Hepatocyte (in vitro differentiated cells): ENCODE data around the gene SLX4IP. TPM values are rescaled to one million over a fixed set of nuclear protein-coding genes. Genes with fewer than 3 reads are reported as not detected.
A peak's percentile ranks its signal among the peaks of the same experiment; 100 is the strongest.

ENCODE experiments used
- DNase-seq: peaks from one replicate; pipeline ENCODE4 v3.0.0-alpha.2; 2016; ENCODE audit warnings: low spot score
- H2AFZ ChIP-seq: fragments of 200-600 bp; sonication (generic); 2 replicates; pipeline ENCODE4 v1.6.0; 2016; ENCODE audit warnings: antibody characterized with exemption, mild to moderate bottlenecking
- H3K27ac ChIP-seq: fragments of 200-600 bp; sonication (generic); 2 replicates; pipeline ENCODE4 v1.5.1; 2016; ENCODE audit warnings: mild to moderate bottlenecking
- H3K27me3 ChIP-seq: fragments of 200-600 bp; sonication (generic); 2 replicates; pipeline ENCODE4 v1.6.1; 2016
- H3K36me3 ChIP-seq: fragments of 200-600 bp; sonication (generic); replicated peaks from 2 replicates; pipeline ENCODE4 v1.5.1; 2016; ENCODE audit warnings: low read depth; ENCODE audit not compliant: insufficient read depth
- H3K4me1 ChIP-seq: fragments of 200-600 bp; sonication (generic); 2 replicates; pipeline ENCODE4 v1.5.1; 2016; ENCODE audit warnings: mild to moderate bottlenecking, moderate library complexity; ENCODE audit not compliant: insufficient read depth
- H3K4me2 ChIP-seq: fragments of 200-600 bp; sonication (generic); 2 replicates; pipeline ENCODE4 v1.6.0; 2016
- H3K4me3 ChIP-seq: fragments of 200-600 bp; sonication (generic); 2 replicates; pipeline ENCODE4 v1.5.1; 2016; ENCODE audit warnings: mild to moderate bottlenecking
- H3K79me2 ChIP-seq: fragments of 200-600 bp; sonication (generic); 2 replicates; pipeline ENCODE4 v1.6.0; 2017; ENCODE audit warnings: mild to moderate bottlenecking
- H3K9me2 ChIP-seq: fragments of 200-600 bp; sonication (generic); replicated peaks from 2 replicates; pipeline ENCODE4 v1.6.0; 2017; ENCODE audit warnings: mild to moderate bottlenecking; ENCODE audit not compliant: insufficient read depth
- H3K9me3 ChIP-seq: fragments of 200-600 bp; sonication (generic); 2 replicates; pipeline ENCODE4 v1.5.1; 2016; ENCODE audit warnings: low read depth, mild to moderate bottlenecking
- H4K20me1 ChIP-seq: fragments of 200-600 bp; sonication (generic); 2 replicates; pipeline ENCODE4 v1.6.0; 2016; ENCODE audit warnings: mild to moderate bottlenecking; ENCODE audit not compliant: insufficient read depth, poor library complexity, severe bottlenecking
- EZH2 ChIP-seq: fragments of 200-600 bp; sonication (generic); IDR thresholded peaks from 2 replicates; pipeline ENCODE4 v1.6.1; 2016; ENCODE audit warnings: antibody characterized with exemption, mild to moderate bottlenecking, borderline replicate concordance
- EZH2phosphoT487 ChIP-seq: fragments of 200-600 bp; sonication (generic); IDR thresholded peaks from one replicate; pipeline ENCODE4 v1.6.1; 2018; ENCODE audit warnings: antibody characterized with exemption, mild to moderate bottlenecking, low read depth, moderate library complexity; ENCODE audit not compliant: unreplicated experiment, severe bottlenecking
- WGBS: methylation state at CpG from one replicate; pipeline ENCODE4 v1.1.6; 2016; ENCODE audit warnings: low lambda C conversion rate; ENCODE audit errors: missing lambda C conversion rate; 5-methylcytosine and 5-hydroxymethylcytosine counted together
- polyA plus RNA-seq: library from polyadenylated mRNA; unstranded; fragments of >200 nt; fragmentation: Nextera tagmentation; extraction: Ambion mirVana; gene quantifications from 2 replicates; pipeline ENCODE4 v1.2.1, GENCODE V29; 2016
- total RNA-seq: library from RNA; depleted of rRNA; stranded (reverse); fragments of >200 nt; gene quantifications from 2 replicates; pipeline ENCODE4 v1.2.3, GENCODE V29; 2014
- TF ChIP-seq, protein P1 (sequence below): fragments of 200-600 bp; sonication (generic); IDR thresholded peaks from 2 replicates; pipeline ENCODE4 v1.5.1; 2016; ENCODE audit warnings: antibody characterized with exemption, mild to moderate bottlenecking; ENCODE audit not compliant: poor library complexity

SLX4IP gene
- total and polyA plus RNA-seq, 2 experiments from 2014 or later = 2.9 to 5.7 TPM

DNA sequence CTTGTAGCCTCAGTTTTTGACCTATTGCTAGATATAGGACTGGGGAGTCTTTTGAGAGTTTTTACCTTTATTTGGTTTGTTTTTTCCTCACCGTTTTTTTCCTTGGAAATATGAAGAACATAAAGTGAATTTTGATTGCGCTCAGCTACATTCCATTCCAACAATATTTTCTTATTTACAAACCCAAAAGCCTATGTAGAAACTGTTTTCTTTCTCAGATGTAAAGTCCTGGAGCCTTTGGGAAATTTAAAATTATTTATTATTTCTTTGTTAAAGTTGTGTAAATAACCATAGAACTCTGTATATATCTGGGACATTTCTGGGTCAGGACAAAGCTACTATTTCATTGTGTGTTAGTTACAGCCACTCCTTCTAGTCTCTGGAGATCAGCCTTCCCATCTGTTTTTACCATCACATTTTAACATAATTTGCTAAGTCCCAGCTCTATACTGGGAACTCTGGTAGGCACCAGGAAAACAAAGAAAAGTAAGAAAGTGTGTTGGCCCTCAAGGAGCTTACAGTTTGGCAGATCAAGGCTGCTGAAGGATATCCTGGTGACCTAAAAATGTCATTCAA, 169.8 kb downstream of the SLX4IP start:
- 97% methylated on average over 2 of the region's 2 CpGs for WGBS
- no peaks in the 10 kb centered on the region for H3K36me3 ChIP-seq
- H3K27me3 ChIP-seq = no peaks in the 10 kb centered on the region
- no peaks in the 10 kb centered on the region for H4K20me1 ChIP-seq
- H3K4me2 ChIP-seq = no peak overlapping the region
- peak overlapping the region; percentile 1 for H3K27ac ChIP-seq
- H3K79me2 ChIP-seq = no peaks in the 10 kb centered on the region
- no peaks in the 10 kb centered on the region for H3K9me2 ChIP-seq
- H3K4me1 ChIP-seq = peaks cover 20% of the 10 kb centered on the region
- no peak for TF ChIP-seq EZH2
- TF ChIP-seq EZH2phosphoT487 = no peak
- TF ChIP-seq, protein P1, sequence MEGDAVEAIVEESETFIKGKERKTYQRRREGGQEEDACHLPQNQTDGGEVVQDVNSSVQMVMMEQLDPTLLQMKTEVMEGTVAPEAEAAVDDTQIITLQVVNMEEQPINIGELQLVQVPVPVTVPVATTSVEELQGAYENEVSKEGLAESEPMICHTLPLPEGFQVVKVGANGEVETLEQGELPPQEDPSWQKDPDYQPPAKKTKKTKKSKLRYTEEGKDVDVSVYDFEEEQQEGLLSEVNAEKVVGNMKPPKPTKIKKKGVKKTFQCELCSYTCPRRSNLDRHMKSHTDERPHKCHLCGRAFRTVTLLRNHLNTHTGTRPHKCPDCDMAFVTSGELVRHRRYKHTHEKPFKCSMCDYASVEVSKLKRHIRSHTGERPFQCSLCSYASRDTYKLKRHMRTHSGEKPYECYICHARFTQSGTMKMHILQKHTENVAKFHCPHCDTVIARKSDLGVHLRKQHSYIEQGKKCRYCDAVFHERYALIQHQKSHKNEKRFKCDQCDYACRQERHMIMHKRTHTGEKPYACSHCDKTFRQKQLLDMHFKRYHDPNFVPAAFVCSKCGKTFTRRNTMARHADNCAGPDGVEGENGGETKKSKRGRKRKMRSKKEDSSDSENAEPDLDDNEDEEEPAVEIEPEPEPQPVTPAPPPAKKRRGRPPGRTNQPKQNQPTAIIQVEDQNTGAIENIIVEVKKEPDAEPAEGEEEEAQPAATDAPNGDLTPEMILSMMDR = no peak
- H3K9me3 ChIP-seq = no peaks in the 10 kb centered on the region
- no peak overlapping the region for H3K4me3 ChIP-seq
- no peak overlapping the region for H2AFZ ChIP-seq
- no peak for DNase-seq

DNA sequence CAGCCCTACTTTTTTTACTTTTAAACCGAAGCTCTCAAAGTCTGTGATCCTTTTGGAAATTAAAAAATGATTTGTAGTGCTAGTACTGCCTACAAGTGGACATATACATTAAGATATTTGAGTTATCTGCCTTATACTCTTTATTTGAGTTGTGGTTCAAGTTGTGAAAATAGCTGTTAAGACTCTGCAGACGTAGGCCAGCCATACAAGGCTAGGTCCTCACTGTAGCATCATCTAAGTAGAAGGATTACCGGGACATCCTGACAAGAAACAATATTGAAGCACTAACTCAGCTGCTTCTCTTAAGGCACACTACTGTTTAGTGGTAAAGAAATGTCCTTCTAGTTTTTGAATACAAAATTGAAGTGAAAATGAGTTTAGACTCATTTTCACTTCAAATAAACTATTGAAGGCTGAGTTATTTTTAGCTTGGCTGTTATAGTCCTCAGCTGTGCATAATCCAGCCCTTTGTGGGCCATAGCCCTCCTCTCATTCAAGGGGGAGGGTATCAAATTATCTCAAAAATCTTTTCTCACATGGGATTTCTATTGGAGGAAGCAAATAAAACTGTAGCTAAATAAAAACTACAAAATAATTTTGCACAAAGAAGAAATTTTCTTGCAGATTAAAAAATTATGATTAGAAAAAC, 170.6 kb downstream of the SLX4IP start:
- H3K4me1 ChIP-seq = peaks cover 20% of the 10 kb centered on the region
- no peaks in the 10 kb centered on the region for H3K9me2 ChIP-seq
- no peak overlapping the region for H3K4me3 ChIP-seq
- no peak overlapping the region for H3K27ac ChIP-seq
- H3K36me3 ChIP-seq = no peaks in the 10 kb centered on the region
- 91% methylated on average over 3 of the region's 3 CpGs for WGBS
- H3K27me3 ChIP-seq = no peaks in the 10 kb centered on the region
- H3K4me2 ChIP-seq = no peak overlapping the region
- TF ChIP-seq EZH2phosphoT487 (no peak), EZH2 (no peak)
- TF ChIP-seq, protein P1 = no peak
- H3K79me2 ChIP-seq = no peaks in the 10 kb centered on the region
- no peaks in the 10 kb centered on the region for H3K9me3 ChIP-seq
- DNase-seq = no peak
- H4K20me1 ChIP-seq = no peaks in the 10 kb centered on the region
- no peak overlapping the region for H2AFZ ChIP-seq

DNA sequence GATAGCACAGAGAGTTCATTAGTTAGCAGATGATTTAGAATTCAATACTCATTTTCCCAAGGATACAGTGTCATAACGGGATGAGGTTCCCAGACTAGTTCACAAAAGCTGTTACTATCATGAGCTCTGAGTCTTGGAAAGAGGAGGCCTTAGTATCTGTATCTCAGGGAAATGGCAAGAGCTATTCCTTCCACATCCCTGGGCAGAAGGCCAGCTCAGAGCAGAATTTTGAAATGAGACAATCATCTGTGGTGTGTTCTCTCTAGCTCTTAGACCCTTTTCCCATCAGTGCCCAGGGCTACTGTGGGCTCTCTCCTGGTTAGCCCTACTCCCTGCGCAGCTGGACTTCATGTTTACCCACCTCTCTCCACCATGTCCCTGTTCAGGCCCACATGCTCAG, 174.2 kb downstream of the SLX4IP start:
- Histone ChIP-seq H4K20me1 (no peaks in the 10 kb centered on the region), H3K4me3 (no peak overlapping the region), H3K4me1 (peaks cover 8% of the 10 kb centered on the region), H3K36me3 (no peaks in the 10 kb centered on the region), H2AFZ (no peak overlapping the region), H3K79me2 (no peaks in the 10 kb centered on the region), H3K4me2 (no peak overlapping the region), H3K27me3 (no peaks in the 10 kb centered on the region), H3K27ac (no peak overlapping the region), H3K9me2 (no peaks in the 10 kb centered on the region), H3K9me3 (no peaks in the 10 kb centered on the region)
- no peak for DNase-seq
- TF ChIP-seq EZH2 (no peak), EZH2phosphoT487 (no peak)
- TF ChIP-seq, protein P1 = no peak
- WGBS = 94% methylated on average over 2 of the region's 2 CpGs
